HepG2 (cell line): ENCODE data around the gene TEX261. TPM values are rescaled to one million over a fixed set of nuclear protein-coding genes. Genes with fewer than 3 reads are reported as not detected.

Source experiments
- DR1 ChIP-seq: sonication (generic); formaldehyde crosslinking; IDR thresholded peaks from 2 replicates; pipeline ENCODE4 v1.8.0; 2021; ENCODE audit warnings: mild to moderate bottlenecking, missing genetic modification reagents, inconsistent platforms
- ESRRA ChIP-seq: sonication (generic); formaldehyde crosslinking; IDR thresholded peaks from 2 replicates; pipeline ENCODE4 v1.5.1; 2020; ENCODE audit warnings: mild to moderate bottlenecking, low read depth, missing genetic modification reagents
- HDAC1 ChIP-seq: sonication (generic); formaldehyde crosslinking; IDR thresholded peaks from 2 replicates; pipeline ENCODE4 v1.5.1; 2020; ENCODE audit warnings: mild to moderate bottlenecking, missing genetic modification reagents
- HIVEP1 ChIP-seq: sonication (generic); formaldehyde crosslinking; IDR thresholded peaks from 2 replicates; pipeline ENCODE4 v1.4.0; 2020; ENCODE audit warnings: mild to moderate bottlenecking, missing genetic modification reagents
- MEIS2 ChIP-seq: sonication (generic); formaldehyde crosslinking; IDR thresholded peaks from 2 replicates; pipeline ENCODE4 v1.9.0; 2021; ENCODE audit warnings: mild to moderate bottlenecking, missing genetic modification reagents
- MTA3 ChIP-seq: sonication (generic); formaldehyde crosslinking; IDR thresholded peaks from 2 replicates; pipeline ENCODE4 v1.4.0; 2020; ENCODE audit warnings: missing genetic modification reagents
- SMC3 ChIP-seq: IDR thresholded peaks from 2 replicates; pipeline ENCODE4 v1.6.1; 2011; ENCODE audit warnings: low read length, improper control_type of control experiment
- ZBTB33 ChIP-seq: sonication (generic); formaldehyde crosslinking; IDR thresholded peaks from 2 replicates; pipeline ENCODE4 v1.4.0; 2020; ENCODE audit warnings: missing genetic modification reagents
- ZKSCAN1 ChIP-seq: fragments of 150-350 bp; IDR thresholded peaks from 2 replicates; pipeline ENCODE4 v1.6.1; 2014; ENCODE audit warnings: low read length
- ZNF251 ChIP-seq: sonication (generic); formaldehyde crosslinking; IDR thresholded peaks from 2 replicates; pipeline ENCODE4 v1.9.0; 2021; ENCODE audit warnings: mild to moderate bottlenecking, missing genetic modification reagents
- ZNF501 ChIP-seq: sonication (generic); formaldehyde crosslinking; IDR thresholded peaks from 2 replicates; pipeline ENCODE4 v1.5.1; 2020; ENCODE audit warnings: mild to moderate bottlenecking, moderate library complexity, missing genetic modification reagents
- ZNF747 ChIP-seq: sonication (generic); formaldehyde crosslinking; IDR thresholded peaks from 2 replicates; pipeline ENCODE4 v1.8.1; 2023; ENCODE audit warnings: missing genetic modification reagents, mild to moderate bottlenecking, borderline replicate concordance
- ZNF850 ChIP-seq: sonication (generic); formaldehyde crosslinking; conservative IDR thresholded peaks from 2 replicates; pipeline ENCODE4 v1.9.0; 2021; ENCODE audit warnings: mild to moderate bottlenecking, missing genetic modification reagents
- ZNF879 ChIP-seq: sonication (generic); formaldehyde crosslinking; IDR thresholded peaks from 2 replicates; pipeline ENCODE4 v1.8.1; 2023; ENCODE audit warnings: missing genetic modification reagents
- ZNF883 ChIP-seq: sonication (generic); formaldehyde crosslinking; IDR thresholded peaks from 2 replicates; pipeline ENCODE4 v1.5.1; 2020; ENCODE audit warnings: mild to moderate bottlenecking, missing genetic modification reagents; ENCODE audit errors: not compliant biosample characterization
- polyA plus RNA-seq, 8 experiments: library from polyadenylated mRNA; depleted of rRNA in 3 of 8; stranded (reverse) in 7 of 8; unstranded in 1 of 8; fragments of >200 nt; fragmentation: Illumina TruSeq in 4 of 8; extraction: Trizol in 4 of 8; gene quantifications; 2 replicates each; pipeline versions ENCODE4 v1.2.1 to v1.2.3, GENCODE V29; 2011 to 2016; ENCODE audit warnings: low read depth in 4 of 8, missing spikeins in 1 of 8, mixed read lengths in 1 of 8; ENCODE audit not compliant: insufficient read depth in 1 of 8
- total RNA-seq, 5 experiments: library from RNA; depleted of rRNA; stranded (reverse); fragments of >200 nt; fragmentation: Illumina TruSeq; extraction: Trizol; gene quantifications; 2 replicates each; pipeline ENCODE4 v1.2.3, GENCODE V29; 2016; ENCODE audit warnings: low read depth in 1 of 5
- TF ChIP-seq, protein P1 (sequence below), 2 experiments: sonication (generic) in 1 of 2; formaldehyde crosslinking in 1 of 2; IDR thresholded peaks; 2 replicates each; pipeline versions ENCODE4 v1.4.0 to v1.6.1; 2016 to 2020; ENCODE audit warnings: borderline replicate concordance in 1 of 2, low read depth in 1 of 2, mild to moderate bottlenecking in 1 of 2, missing genetic modification reagents in 1 of 2
- TF ChIP-seq, protein P2 (sequence below): sonication (generic); formaldehyde crosslinking; IDR thresholded peaks from 2 replicates; pipeline ENCODE4 v1.4.0; 2020; ENCODE audit warnings: missing genetic modification reagents, low read depth, mild to moderate bottlenecking, borderline replicate concordance
- TF ChIP-seq, protein P3 (sequence below): sonication (generic); formaldehyde crosslinking; IDR thresholded peaks from 2 replicates; pipeline ENCODE4 v1.5.0; 2020; ENCODE audit warnings: missing genetic modification reagents
- TF ChIP-seq, protein P4 (sequence below): sonication (generic); formaldehyde crosslinking; IDR thresholded peaks from 2 replicates; pipeline ENCODE4 v1.4.0; 2020; ENCODE audit warnings: missing genetic modification reagents

The TEX261 gene
- total and polyA plus RNA-seq, 2 of the 13 experiments (the other 11 are each of a cell fraction or from before 2014, with no cell fraction given): 43.8 to 78.7 TPM

DNA sequence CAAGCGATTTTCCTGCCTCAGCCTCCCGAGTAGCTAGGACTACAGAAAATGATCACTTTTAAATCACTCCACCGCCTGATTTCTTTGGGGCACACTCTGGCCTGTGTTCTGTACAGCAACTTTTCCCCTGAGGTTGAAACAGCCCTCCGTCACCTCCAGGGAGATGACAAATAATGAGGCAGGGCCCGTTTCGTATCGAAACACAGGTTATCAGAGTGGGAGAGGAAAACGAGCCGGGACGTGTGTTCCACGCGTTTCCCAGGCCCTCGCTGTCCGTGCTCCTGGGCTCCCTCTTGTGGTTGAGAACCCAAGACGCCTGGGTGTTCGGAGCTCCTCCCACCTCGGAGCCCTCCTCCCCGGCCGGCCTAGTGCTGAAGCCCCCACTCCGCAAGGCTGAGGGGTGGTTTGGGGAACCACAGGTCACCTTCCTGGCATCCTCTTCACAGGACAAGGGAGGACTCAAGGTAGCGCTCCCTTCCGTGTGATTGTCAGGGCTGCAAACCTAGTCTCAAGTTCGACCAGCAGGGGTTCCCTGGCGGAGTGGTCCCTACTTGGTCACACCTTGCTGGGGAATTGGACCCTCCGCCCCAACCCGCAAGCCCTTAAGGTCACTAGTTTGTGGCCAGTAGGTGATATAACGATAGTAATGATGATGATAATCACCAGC is 46.2 kb downstream of the TEX261 start (continued):
- TF ChIP-seq HDAC1 (CRISPR knock-in tag) (peak; percentile 61; the same call in 1 of the 2 replicates), ZNF501 (CRISPR knock-in tag) (peak; percentile 87), ZKSCAN1 (no peak), SMC3 (peak; percentile 51; the same call in 1 of the 2 replicates), ZNF883 (CRISPR knock-in tag) (peak; percentile 61), ZNF747 (no peak), MEIS2 (CRISPR knock-in tag) (peak; percentile 76), HIVEP1 (CRISPR knock-in tag) (peak; percentile 48; the same call in 1 of the 2 replicates), ZBTB33 (peak; percentile 68), ZNF879 (CRISPR knock-in tag) (no peak), DR1 (CRISPR knock-in tag) (no peak), MTA3 (CRISPR knock-in tag) (no peak), ESRRA (CRISPR knock-in tag) (no peak), ZNF251 (no peak), ZNF850 (CRISPR knock-in tag) (no peak)
- TF ChIP-seq, protein P1, sequence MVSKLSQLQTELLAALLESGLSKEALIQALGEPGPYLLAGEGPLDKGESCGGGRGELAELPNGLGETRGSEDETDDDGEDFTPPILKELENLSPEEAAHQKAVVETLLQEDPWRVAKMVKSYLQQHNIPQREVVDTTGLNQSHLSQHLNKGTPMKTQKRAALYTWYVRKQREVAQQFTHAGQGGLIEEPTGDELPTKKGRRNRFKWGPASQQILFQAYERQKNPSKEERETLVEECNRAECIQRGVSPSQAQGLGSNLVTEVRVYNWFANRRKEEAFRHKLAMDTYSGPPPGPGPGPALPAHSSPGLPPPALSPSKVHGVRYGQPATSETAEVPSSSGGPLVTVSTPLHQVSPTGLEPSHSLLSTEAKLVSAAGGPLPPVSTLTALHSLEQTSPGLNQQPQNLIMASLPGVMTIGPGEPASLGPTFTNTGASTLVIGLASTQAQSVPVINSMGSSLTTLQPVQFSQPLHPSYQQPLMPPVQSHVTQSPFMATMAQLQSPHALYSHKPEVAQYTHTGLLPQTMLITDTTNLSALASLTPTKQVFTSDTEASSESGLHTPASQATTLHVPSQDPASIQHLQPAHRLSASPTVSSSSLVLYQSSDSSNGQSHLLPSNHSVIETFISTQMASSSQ (IDR thresholded peaks at IDR 0.05; ENCODE audit: low read depth): no peak
- TF ChIP-seq, protein P1 (CRISPR knock-in tag; IDR thresholded peaks at IDR 0.05; ENCODE audit: borderline replicate concordance): 0 out of 2 replicates have a peak, but pooled peaks have one; percentile 39
- TF ChIP-seq, protein P2, sequence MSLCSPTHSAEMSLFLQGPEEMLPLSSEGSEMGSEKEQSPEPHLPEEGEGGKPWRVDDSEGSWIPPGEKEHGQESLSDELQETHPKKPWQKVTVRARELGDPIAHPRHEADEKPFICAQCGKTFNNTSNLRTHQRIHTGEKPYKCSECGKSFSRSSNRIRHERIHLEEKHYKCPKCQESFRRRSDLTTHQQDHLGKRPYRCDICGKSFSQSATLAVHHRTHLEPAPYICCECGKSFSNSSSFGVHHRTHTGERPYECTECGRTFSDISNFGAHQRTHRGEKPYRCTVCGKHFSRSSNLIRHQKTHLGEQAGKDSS (CRISPR knock-in tag): peak; percentile 64; the same call in 1 of the 2 replicates
- TF ChIP-seq, protein P3, sequence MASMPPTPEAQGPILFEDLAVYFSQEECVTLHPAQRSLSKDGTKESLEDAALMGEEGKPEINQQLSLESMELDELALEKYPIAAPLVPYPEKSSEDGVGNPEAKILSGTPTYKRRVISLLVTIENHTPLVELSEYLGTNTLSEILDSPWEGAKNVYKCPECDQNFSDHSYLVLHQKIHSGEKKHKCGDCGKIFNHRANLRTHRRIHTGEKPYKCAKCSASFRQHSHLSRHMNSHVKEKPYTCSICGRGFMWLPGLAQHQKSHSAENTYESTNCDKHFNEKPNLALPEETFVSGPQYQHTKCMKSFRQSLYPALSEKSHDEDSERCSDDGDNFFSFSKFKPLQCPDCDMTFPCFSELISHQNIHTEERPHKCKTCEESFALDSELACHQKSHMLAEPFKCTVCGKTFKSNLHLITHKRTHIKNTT: 0 out of 2 replicates have a peak, but pooled peaks have one; percentile 50
- TF ChIP-seq, protein P4, sequence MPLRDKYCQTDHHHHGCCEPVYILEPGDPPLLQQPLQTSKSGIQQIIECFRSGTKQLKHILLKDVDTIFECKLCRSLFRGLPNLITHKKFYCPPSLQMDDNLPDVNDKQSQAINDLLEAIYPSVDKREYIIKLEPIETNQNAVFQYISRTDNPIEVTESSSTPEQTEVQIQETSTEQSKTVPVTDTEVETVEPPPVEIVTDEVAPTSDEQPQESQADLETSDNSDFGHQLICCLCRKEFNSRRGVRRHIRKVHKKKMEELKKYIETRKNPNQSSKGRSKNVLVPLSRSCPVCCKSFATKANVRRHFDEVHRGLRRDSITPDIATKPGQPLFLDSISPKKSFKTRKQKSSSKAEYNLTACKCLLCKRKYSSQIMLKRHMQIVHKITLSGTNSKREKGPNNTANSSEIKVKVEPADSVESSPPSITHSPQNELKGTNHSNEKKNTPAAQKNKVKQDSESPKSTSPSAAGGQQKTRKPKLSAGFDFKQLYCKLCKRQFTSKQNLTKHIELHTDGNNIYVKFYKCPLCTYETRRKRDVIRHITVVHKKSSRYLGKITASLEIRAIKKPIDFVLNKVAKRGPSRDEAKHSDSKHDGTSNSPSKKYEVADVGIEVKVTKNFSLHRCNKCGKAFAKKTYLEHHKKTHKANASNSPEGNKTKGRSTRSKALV: peak; percentile 77; the same call in 1 of the 2 replicates
